ENCODE measurements around the gene SLC27A3.

SLC27A3 gene

DNA sequence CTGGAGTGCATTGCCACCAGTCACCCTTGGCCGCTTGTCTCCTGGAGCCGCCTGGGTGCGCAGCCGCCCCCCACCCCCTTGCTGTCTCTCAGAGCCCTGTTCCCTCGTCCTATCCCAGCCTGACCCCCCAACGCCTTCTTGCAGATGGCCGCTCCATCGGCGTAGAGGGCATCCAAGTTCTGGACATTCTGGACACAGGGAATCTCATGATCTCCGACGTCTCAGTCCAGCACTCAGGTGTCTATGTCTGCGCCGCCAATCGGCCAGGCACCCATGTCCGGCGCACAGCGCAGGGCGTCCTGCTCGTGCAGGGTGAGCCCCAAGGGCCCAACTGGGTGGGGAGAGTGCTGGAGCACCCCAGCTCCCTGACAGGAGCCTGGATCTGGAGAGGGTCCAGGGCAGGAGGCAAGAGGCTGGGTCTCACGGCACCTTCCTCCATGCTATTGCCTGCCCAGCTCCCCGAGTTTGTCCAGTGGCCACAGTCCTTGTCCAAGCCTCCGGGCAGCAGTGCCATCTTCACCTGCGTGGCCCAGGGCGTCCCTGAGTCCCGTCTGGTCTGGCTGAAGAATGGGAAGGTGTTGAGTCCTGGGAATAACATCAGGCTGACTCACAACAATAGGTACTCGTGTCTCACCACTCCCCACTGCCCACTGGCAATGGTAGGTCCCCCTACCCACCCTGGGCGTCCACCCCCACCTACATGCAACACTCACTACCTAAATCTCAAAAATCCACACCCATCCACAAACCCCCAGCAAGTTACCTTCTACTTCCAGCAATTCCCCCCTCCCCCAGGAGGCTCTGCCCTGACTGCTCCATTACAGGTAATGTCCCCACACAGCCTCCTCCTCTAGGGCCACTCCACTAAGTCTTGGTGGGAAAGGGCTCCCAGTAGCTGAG lies 24.6 kb downstream of the SLC27A3 start:
- DNase-seq, result no peak

DNA sequence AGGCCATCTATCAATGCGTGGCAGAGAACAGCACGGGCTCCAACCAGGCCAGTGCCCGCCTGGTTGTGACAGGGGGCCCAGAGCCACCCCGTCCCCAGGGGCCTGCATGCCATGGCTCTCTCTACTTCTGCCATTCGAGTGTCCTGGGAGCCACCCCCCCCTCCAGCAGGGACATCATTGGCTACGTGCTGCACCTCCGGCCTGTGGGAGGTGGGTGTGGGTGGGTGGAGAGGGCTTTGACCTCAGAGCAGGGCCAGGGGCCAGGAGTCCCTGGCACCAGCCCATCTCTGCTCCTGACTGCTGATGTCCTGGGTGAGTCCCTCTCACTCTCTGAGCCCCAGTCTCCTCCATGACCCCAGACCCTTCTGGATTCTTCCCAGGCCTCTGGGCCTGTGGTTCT lies 25.3 kb downstream of the SLC27A3 start:
- DNase-seq, result no peak

DNA sequence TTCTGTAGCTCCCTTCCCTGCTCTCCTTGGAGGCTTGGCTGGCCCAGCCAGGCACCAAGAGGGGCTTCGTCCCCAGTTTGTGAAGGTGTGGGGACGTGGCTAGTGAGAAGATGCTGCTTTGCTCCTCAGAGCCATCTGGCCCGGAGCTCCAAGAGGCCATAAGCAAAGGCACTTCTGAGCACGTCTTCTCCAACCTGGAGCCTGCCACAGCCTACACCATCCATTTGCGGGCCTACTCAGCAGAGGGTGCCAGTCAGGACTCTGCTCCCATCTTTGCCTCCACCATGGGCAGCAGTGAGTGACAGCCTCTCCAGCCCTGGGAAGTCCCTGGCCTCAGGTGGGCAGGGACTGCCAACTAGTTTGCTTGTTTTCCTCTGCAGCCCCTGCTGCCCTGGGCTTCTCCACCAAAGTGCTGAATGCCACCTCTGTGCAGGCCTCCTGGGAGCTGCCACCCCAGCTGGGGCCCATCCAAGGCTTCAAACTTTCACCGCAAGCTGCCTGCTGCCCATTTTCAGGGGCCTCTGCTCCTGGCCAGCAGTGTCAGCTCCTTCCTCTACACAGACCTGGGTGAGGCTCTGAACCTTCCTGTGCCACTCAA lies 25.9 kb downstream of the SLC27A3 start:
- DNase-seq, result no peak

DNA sequence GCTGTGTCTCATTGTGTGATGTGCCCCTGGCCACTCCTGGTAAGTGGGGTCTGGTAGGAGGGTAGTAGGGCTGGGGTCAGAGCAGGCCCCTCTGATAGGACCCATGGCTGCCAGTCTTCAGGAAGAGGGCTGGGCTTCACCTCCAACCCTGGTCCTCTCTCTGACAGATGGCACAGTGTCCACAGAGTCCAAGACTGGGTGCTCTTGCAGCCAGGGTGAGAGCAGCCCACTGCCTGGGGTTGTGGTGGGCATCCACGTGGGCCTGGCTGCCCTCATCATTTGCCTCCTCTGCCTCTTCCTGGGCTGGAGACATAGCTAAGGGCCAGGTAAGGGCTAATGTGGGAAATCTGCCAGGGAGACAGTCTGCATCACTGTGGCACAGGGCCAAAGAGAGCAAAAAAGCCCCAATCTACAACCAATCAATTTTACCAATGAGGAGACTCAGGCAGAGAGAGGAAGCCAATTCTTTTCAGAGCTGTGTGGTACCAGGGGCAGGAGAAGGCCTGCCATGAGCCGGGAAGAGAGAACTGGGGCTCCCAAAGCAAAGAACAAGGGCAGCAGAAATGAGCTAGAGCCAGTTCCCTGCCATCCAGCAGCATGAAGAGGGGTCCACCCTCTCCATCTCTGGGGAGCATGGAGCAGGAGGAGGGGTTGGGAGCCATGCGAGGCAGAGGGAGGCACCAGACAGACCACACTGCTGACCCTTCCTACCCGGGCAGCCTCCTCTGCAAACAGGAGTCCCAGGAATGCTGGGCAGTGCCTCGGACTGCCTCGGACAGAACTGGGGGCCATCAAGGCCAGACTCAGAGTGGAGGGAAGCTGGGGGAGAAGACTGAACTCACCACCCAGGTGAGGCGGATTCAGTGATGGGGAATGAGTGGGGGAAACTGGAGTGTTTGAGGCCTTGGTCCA lies 26.8 kb downstream of the SLC27A3 start:
- DNase-seq, result no peak

DNA sequence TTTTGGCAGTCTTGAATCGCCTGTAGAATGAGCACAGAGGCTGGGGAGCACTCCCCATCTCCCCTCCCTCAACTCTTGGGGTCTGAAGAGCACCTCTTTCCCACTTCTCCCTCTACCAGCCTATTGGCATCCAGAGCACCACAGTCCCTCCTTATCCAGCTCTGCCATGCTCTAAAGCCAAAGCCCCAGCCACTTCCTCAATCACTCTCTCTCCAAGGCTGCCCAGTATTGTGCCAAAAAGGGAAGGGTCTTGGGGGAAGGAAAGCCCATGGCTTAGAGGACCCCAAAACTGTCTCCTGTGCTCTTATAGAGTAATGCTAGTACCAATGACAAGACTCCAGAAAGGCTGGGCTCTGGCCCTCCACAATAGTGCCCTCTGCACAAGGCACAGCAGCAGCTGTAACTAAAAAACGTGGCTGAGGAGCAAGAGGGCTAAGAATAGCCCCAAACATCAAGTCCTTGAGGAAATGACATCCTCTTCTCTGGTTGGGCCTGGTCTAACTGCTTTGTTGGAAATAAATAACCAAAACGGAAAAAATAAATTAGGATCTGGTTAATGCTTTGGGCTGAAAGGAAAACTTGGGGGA lies 28.4 kb downstream of the SLC27A3 start:
- DNase-seq, result no peak

DNA sequence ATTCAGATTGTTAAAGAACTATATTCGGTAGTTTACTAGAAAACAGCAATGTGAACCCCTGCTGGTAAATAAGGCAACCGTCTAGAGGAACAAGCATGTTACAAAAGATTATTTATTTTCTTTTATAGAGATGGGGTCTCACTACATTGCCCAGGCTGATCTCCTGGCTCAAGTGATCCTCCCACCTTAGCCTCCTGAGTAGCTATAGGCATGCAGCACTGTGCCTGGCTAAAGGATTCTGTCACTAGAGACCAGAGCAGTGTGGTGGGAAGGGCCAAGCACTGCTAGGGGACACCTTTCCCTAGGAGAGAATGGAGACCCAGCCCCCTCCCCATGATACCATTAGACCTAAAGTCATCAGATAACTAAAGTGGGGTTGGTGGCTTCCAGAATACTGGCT lies 28.9 kb downstream of the SLC27A3 start:
- DNase-seq, result no peak

DNA sequence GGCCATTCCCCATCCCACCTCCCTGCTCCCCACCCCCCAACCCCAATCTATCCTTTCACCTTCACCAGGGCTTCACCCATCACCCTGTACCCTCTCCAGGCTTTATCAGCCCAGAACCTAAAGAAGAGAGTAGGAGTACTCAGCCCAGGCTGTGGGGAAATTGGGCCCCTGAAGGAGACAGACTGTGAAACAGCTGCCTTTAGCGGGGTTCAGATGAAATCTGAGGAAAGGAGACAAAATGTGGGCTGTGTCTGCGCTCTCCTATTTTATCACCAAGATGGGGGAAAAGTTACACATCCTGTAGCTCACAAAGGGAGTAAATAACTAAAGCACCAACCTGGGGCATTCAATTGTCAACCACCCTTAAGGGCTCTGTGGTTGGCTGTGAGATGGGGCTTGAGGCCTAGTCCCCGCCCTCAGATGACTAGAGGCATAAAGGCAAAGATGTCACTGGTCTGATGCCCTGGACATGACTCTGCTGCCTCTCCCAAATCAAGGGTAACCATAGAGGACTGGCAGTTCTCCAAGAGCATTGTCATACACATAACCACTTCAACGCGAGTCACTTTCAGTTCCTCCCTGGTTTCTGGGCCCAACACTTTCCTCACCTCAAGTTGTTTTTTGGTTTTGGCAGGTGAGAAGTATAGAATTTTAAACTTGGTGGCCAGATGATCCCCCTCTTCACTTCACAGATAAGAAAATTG lies 30.0 kb downstream of the SLC27A3 start:
- peak; percentile 21 for DNase-seq

DNA sequence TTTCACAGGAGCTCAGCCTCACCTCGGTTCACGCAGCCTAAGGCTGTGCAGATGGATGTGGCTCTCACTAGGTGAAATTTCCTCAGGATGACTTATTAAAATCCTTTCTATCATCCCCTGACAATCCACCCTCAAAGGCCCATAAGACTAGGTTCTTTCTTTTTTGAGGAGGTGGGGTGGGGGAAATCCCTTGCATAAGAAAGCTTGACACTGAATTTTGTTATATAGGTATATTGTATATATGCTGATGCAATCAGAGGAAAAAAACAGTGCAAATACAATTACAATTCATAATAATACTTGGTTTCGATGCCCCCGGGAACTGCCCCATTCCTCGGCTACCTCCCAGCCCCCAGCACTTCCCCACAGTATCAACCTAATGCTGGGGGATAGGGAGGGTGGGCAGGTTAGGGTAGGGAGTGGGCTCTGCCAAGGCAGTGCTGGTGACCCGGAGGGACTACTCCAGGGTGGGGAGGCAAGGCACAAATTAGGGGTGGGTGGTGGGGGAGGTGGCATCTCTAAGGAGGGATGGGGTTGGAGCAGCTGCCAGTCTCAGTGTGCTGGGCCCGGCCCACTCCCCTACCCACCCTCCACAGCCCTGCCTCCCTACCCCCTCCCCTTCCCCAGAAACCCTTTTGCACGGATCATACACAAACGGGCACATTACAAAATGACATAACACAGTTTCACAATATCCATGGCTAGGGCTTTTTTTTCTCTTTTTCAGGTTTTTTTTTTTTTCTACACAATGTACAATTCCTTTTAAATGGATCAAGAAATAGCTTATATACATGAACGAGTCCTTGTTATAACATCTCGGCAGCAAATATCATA lies 30.9 kb downstream of the SLC27A3 start:
- no peak for DNase-seq

DNA sequence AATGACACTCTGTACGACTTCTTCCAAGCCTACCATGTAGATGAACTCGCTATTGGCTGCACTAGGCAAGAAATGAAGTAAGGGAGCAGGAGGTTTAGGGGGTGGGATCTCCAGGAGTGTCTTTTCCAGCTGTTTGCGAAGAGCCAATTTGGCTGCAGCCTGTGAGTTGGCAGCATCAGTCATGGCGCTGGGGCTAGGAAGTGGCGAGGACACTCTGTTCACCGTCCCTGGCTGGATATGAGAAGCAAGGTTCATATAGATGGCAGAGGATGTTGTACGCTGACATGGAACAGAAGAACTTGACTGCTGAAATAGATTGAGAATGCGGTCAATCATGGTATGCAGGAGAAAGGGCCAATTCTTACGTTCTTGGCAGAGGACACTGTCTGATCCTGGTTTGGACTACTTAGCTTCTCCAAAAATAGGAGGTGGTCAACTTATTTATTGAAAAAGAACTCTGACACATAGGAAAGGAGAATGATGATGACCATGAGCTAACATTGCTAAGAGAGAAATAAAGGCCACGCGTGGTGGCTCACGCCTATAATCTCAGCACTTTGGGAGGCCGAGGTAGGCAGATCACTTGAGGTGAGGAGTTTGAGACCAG lies 41.2 kb downstream of the SLC27A3 start:
- DNase-seq, result no peak

DNA sequence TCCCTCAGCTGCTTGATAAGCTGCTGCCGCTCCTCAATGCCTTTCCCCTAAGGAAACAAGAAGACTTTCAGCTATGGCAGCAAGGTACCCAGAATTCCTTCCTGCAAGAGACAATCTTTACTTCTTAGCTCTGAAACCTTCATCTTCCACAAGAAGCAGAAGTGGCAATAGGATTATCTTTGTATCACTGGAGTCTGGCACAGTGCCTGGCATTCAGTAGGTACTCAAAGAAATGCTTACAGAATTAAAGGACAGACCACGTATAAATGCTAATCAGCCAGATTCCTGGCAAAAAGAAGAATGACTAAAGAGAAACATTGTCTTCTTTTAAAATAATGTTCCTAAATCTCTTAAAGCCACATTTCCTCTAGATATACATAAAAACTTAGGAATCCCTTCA lies 43.7 kb downstream of the SLC27A3 start:
- no peak for DNase-seq

DNA sequence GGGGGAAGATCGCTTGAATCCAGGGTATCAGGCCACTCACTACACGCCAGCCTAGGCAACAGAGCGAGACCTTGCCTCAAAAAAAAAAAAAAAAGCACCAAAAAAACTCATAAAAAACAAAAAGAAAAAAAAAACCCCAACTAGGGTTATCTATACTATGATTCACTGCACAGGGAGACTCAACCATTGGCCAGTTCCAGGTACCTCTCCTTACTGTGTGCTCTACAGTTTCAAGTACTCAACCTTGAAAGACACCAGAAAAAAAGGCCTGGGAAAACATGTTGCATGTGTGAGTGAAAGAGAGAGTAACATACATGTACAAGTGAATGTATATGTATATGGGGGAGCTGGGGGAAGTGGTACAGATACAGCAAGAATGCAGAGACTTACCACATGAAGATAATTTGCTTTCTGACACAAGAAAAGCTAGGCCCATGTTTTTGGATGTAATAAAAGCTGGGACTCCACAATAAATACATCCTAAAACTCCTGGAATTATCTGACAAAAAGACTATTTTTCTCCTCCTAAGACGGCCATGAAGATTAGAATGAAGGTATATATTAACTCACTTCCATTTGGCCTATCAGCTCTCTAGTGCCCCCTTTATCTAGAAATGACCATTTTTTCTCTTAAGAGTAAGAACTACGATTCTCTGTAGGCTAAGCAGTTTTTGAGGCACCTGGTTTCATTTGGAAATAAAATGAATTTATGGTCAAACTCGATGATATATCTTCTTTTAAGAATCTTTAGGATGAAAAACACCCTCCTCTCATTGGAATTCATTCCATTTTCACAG lies 52.2 kb downstream of the SLC27A3 start:
- DNase-seq, result no peak

Data from NCI-H1694 treated with DMSO at 0.1 percent for 48 hours (cell line).